SK-N-SH (cell line): Measurements from ENCODE around the gene UPP1.
A peak's percentile ranks its signal among the peaks of the same experiment; 100 is the strongest.

Source experiments
- CHD2 ChIP-seq: fragments of 150-350 bp; IDR thresholded peaks from 2 replicates; pipeline ENCODE4 v1.6.1; 2018; ENCODE audit warnings: low read length; ENCODE audit not compliant: partially characterized antibody
- EZH2phosphoT487 ChIP-seq: fragments of 200-600 bp; sonication (generic); IDR thresholded peaks from 2 replicates; pipeline ENCODE4 v1.6.1; 2017; ENCODE audit warnings: low read depth, mixed run types, mild to moderate bottlenecking, antibody characterized with exemption, moderate library complexity, borderline replicate concordance
- FOXM1 ChIP-seq: IDR thresholded peaks from 2 replicates; pipeline ENCODE4 v1.4.0; 2012; ENCODE audit warnings: low read depth, mild to moderate bottlenecking
- JUND ChIP-seq: IDR thresholded peaks from 2 replicates; pipeline ENCODE4 v1.4.0; 2012
- MXI1 ChIP-seq: IDR thresholded peaks from 2 replicates; pipeline ENCODE4 v1.6.1; 2012; ENCODE audit warnings: mild to moderate bottlenecking, low read depth, low read length, improper control_type of control experiment
- SIN3A ChIP-seq: IDR thresholded peaks from 2 replicates; pipeline ENCODE4 v1.6.1; 2012; ENCODE audit warnings: low read depth, mild to moderate bottlenecking, low read length, moderate library complexity, borderline replicate concordance
- SMC3 ChIP-seq: IDR thresholded peaks from 2 replicates; pipeline ENCODE4 v1.6.1; 2012; ENCODE audit warnings: low read depth, low read length, improper control_type of control experiment
- TAF1 ChIP-seq: IDR thresholded peaks from 2 replicates; pipeline ENCODE4 v1.6.1; 2012; ENCODE audit warnings: low read depth, mild to moderate bottlenecking, low read length, moderate library complexity, borderline replicate concordance
- YY1 ChIP-seq: IDR thresholded peaks from 2 replicates; pipeline ENCODE4 v1.4.0; 2012; ENCODE audit warnings: low read depth, mild to moderate bottlenecking
- TF ChIP-seq, protein P1 (sequence below): fragments of 200-600 bp; sonication (generic); IDR thresholded peaks from 2 replicates; pipeline ENCODE4 v1.6.1; 2017; ENCODE audit warnings: antibody characterized with exemption, mild to moderate bottlenecking, moderate library complexity

DNA sequence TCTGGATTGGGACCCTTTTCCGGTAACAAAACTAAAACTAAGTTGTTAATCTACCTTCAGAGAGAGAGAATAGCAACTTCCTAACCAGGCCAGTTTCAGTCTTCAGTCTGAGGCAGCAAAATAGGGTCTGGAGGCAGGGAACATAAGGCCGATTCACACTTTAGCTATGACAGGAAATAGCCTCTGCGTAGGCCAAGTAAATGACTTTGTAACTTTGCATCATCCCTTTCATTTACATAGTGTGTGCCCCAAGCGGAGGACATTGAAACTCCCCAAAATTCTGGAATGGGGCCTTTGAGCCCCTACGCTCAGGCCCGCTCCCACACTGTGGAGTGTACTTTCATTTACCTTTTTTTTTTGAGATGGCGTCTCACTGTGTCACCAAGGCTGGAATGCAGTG is 1.7 kb upstream of the UPP1 start:
- no peak for TF ChIP-seq EZH2phosphoT487
- no peak for TF ChIP-seq SMC3
- TF ChIP-seq, protein P1, sequence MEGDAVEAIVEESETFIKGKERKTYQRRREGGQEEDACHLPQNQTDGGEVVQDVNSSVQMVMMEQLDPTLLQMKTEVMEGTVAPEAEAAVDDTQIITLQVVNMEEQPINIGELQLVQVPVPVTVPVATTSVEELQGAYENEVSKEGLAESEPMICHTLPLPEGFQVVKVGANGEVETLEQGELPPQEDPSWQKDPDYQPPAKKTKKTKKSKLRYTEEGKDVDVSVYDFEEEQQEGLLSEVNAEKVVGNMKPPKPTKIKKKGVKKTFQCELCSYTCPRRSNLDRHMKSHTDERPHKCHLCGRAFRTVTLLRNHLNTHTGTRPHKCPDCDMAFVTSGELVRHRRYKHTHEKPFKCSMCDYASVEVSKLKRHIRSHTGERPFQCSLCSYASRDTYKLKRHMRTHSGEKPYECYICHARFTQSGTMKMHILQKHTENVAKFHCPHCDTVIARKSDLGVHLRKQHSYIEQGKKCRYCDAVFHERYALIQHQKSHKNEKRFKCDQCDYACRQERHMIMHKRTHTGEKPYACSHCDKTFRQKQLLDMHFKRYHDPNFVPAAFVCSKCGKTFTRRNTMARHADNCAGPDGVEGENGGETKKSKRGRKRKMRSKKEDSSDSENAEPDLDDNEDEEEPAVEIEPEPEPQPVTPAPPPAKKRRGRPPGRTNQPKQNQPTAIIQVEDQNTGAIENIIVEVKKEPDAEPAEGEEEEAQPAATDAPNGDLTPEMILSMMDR: peak; percentile 22; the same call in 1 of the 2 replicates
- no peak for TF ChIP-seq YY1
- no peak; the same call in 1 of the 2 replicates for TF ChIP-seq TAF1
- no peak for TF ChIP-seq FOXM1
- 0 out of 2 replicates have a peak, but pooled peaks have one; percentile 15 for TF ChIP-seq JUND
- TF ChIP-seq SIN3A: no peak
- TF ChIP-seq CHD2: no peak
- TF ChIP-seq MXI1: no peak
